ENCODE measurements around the gene TMC1. TPM values are rescaled to one million over a fixed set of nuclear protein-coding genes. Genes with fewer than 3 reads are reported as not detected.

TMC1 gene
- total RNA-seq, 1 experiment from 2014 or later = not detected

GRCh38 chr9:72873456-72873855 lies 352.0 kb downstream of the TMC1 start:
- DNase-seq (ENCODE audit: low spot score) = no peak
- in situ Hi-C loops (cut with HindIII; ENCODE audit: low sequenced_read_pairs) = no loop called here

DNA sequence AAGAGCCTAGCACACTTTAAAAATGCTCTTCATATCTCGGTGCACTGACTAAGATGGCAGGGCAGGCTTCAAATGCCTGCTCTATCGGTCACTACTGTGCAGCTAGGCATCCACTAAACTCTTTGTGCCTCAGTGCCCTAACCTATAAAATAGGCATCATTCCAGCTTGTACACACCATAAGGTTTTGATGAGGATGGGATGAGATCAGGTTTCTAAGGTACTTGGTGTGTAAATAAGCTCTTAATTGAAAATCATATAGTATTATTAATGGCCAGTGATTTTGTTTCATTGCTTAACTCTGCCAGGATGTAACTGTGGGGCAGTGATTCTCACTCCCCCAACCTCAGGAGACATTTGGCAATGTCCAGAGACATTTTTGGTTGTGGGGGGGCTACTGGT lies 352.9 kb downstream of the TMC1 start:
- in situ Hi-C loops (cut with HindIII; ENCODE audit: low sequenced_read_pairs) = no loop called here

GRCh38 chr9:72875221-72875620 lies 353.8 kb downstream of the TMC1 start:
- in situ Hi-C loops (cut with HindIII; ENCODE audit: low sequenced_read_pairs) = no loop called here
- DNase-seq (ENCODE audit: low spot score) = no peak

More for the DNA sequence above, 352.9 kb downstream of the TMC1 start:
- DNase-seq (ENCODE audit: low spot score) = no peak

DNA sequence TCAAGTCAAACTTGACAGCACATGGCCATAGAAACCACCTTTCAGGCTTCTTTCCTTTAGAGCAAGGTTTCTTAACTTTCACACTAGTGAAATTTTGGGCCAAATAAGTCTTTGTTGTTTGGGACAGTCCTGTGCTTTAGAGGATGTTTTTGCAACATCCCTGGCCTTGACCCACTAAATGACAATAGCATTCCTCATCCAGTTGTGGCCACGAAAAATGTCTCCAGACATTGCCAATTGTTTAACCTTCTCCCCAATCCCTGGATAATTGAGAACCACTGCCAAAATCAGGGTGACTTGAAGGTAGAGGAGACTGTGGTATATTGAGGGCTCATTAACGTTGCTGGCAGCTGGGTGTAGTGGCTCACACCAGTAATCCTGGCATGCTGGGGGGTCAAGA lies 359.4 kb downstream of the TMC1 start:
- in situ Hi-C loops (cut with HindIII; ENCODE audit: low sequenced_read_pairs) = no loop called here

DNA sequence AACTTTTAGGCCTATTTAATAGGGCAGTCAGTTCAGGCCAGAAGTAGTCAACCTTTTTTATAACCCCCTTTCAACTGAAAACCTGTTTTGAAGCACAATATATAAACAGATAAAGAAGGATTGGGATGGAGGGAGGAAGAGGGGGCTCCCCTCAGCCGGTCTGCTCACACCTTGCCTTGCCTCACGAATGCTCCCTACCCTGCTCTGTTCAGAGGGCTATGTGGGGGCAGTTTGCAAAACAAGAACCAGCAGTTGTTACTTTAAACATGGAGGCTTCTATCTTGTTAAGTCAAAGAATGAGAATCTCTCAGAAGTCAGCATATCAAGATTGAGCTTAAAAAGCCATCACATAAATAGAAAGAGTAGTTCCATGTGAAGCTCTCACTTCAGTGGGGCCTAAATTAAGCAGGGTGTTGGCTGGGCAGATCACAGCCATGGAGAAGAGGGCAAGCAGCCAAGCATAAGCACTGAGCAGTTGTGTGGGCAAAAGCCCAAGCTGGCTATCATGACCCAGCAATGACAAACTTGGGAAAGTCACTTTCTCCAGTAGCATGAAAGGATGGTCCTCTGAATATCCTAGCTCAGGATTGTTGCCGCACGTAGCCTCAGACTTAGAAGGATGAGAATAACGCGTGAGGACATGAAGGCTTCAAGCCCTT lies 360.8 kb downstream of the TMC1 start:
- DNase-seq (ENCODE audit: low spot score) = peak; percentile 14
- in situ Hi-C loops (cut with HindIII; ENCODE audit: low sequenced_read_pairs) = no loop called here

More for the DNA sequence above, 359.4 kb downstream of the TMC1 start:
- DNase-seq (ENCODE audit: low spot score) = no peak

GRCh38 chr9:72883875-72884274 lies 362.5 kb downstream of the TMC1 start:
- no peak for DNase-seq (ENCODE audit: low spot score)
- in situ Hi-C loops (cut with HindIII; ENCODE audit: low sequenced_read_pairs) = no loop called here

DNA sequence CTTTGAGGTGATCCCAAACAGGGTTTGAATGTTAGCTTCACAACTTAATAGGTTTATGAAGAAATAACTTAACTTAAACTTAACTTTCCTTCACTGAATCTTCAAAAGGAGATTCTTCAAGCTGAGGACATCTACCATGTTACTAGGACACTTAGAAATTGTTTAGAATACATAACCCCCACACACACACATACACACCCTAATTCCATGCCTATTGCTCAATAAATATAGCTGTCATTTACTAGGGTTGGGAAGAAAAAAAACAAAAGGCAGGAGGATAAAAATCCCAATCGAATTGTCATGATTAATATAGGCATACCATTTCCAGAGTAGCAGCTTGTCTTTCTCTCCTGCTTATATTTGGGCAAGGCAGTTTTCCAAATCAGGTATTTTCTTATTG lies 363.1 kb downstream of the TMC1 start:
- in situ Hi-C loops (cut with HindIII; ENCODE audit: low sequenced_read_pairs) = no loop called here
- DNase-seq (ENCODE audit: low spot score) = no peak

Other genes with a start within 250 kb of the TMC1 start
- 67.8 and 103 TPM in 2 replicates for gene ZFAND5, start 156.4 kb upstream of the TMC1 start, total RNA-seq (2014; rRNA removed; shearing (Covaris generic))

Measured in G401 (cell line).